ENCODE data around the gene KLHDC7A. TPM values are rescaled to one million over a fixed set of nuclear protein-coding genes. Genes with fewer than 3 reads are reported as not detected.

Gene KLHDC7A
- total RNA-seq, 1 experiment from 2014 or later: 0.20 TPM

DNA sequence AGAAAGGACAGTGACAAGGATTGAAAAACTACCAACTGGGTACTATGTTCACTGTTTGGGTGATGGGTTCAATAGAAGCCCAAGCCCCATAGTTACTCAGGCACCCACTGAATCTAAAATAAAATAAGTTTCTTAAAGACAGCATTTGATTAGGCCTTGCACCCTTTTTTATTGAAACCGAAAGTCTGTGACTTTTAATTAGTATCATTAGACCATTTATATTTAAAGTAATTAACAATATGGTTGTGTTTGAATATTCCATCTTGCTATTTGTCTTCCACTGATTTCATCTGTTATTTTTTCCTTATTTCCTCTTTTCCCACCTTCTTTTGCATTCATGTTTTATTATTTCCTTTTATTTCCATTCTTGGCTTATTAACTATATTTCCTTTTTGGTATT, 27.4 kb downstream of the KLHDC7A start:
- H3K4me1 ChIP-seq (replicated peaks; ENCODE audit: insufficient read depth): no peaks in the 10 kb centered on the region
- no peaks in the 10 kb centered on the region for H4K20me1 ChIP-seq (ENCODE audit: insufficient read depth)
- no peak overlapping the region for H2AFZ ChIP-seq
- no peaks in the 10 kb centered on the region for H3K79me2 ChIP-seq (ENCODE audit: low read depth)
- H3K9me3 ChIP-seq (ENCODE audit: insufficient read depth, low read depth): no peaks in the 10 kb centered on the region
- H3F3A ChIP-seq (ENCODE audit: insufficient read depth, low read depth): no peaks in the 10 kb centered on the region
- POLR2A ChIA-PET (ENCODE audit: unreplicated experiment): no interaction called here
- intact Hi-C loops (cut with micrococcal nuclease; ENCODE audit: unreplicated experiment): no loop called here
- BruUV-seq (replicated peaks): no TSS peak
- CTCF ChIA-PET: no interaction called here
- peaks cover 14% of the 10 kb centered on the region for H3K27me3 ChIP-seq (ENCODE audit: insufficient read depth, low read depth)
- H3K4me3 ChIP-seq: no peak overlapping the region
- TF ChIP-seq, protein P1, sequence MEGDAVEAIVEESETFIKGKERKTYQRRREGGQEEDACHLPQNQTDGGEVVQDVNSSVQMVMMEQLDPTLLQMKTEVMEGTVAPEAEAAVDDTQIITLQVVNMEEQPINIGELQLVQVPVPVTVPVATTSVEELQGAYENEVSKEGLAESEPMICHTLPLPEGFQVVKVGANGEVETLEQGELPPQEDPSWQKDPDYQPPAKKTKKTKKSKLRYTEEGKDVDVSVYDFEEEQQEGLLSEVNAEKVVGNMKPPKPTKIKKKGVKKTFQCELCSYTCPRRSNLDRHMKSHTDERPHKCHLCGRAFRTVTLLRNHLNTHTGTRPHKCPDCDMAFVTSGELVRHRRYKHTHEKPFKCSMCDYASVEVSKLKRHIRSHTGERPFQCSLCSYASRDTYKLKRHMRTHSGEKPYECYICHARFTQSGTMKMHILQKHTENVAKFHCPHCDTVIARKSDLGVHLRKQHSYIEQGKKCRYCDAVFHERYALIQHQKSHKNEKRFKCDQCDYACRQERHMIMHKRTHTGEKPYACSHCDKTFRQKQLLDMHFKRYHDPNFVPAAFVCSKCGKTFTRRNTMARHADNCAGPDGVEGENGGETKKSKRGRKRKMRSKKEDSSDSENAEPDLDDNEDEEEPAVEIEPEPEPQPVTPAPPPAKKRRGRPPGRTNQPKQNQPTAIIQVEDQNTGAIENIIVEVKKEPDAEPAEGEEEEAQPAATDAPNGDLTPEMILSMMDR (conservative IDR thresholded peaks at IDR 0.05): no peak
- no peak for TF ChIP-seq EZH2 (IDR thresholded peaks at IDR 0.05; ENCODE audit: low read depth)
- H3K9me2 ChIP-seq (ENCODE audit: insufficient read depth): no peaks in the 10 kb centered on the region
- H3K36me3 ChIP-seq (ENCODE audit: low read depth): no peaks in the 10 kb centered on the region
- H3K27ac ChIP-seq: no peak overlapping the region
- H3K4me2 ChIP-seq: no peak overlapping the region
- no peak for DNase-seq

DNA sequence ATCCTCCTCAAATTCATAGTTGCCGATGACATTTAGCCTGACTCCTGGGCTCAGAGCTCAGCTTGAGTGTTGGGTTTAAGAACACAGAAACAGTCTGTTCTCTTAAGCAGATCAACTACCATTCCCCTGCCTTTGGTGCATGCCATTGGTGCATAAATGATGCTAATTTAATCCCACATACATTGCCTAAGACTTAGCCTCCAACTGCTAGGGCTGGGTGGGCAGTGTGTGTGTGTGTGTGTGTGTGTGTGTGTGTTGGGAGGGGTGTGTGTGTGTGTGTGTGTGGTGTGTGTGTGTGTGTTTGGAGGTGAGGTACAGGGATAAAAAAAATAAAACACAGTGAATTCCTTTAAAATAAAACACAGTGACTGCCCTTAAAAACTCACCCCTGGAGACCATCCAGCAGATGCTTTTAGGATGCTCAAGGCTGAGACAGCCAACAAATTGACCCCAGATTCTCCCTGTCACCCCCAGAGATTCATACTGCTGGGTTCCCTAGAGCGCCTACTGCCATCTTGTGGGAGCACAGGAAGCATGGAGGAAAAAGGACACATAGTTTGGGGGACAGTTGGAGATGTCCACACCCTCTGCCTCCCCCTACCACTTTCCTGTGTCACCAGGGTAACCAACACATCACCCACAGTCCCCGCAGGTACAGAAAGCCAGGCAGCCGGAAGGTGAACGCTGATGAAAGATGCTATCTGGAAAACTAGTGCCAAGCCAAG, 30.6 kb downstream of the KLHDC7A start:
- no peak overlapping the region for H3K4me3 ChIP-seq
- no peaks in the 10 kb centered on the region for H3K9me3 ChIP-seq (ENCODE audit: insufficient read depth, low read depth)
- no peaks in the 10 kb centered on the region for H3F3A ChIP-seq (ENCODE audit: insufficient read depth, low read depth)
- H3K9me2 ChIP-seq (ENCODE audit: insufficient read depth): no peaks in the 10 kb centered on the region
- H3K36me3 ChIP-seq (ENCODE audit: low read depth): no peaks in the 10 kb centered on the region
- no TSS peak for BruUV-seq (replicated peaks)
- intact Hi-C loops (cut with micrococcal nuclease; ENCODE audit: unreplicated experiment): no loop called here
- H4K20me1 ChIP-seq (ENCODE audit: insufficient read depth): no peaks in the 10 kb centered on the region
- CTCF ChIA-PET: no interaction called here
- DNase-seq: no peak
- no peaks in the 10 kb centered on the region for H3K79me2 ChIP-seq (ENCODE audit: low read depth)
- no peak for TF ChIP-seq EZH2 (IDR thresholded peaks at IDR 0.05; ENCODE audit: low read depth)
- TF ChIP-seq, protein P1 (conservative IDR thresholded peaks at IDR 0.05): 0 out of 2 replicates have a peak, but pooled peaks have one; percentile 24
- H3K4me1 ChIP-seq (replicated peaks; ENCODE audit: insufficient read depth): no peaks in the 10 kb centered on the region
- H3K27ac ChIP-seq: no peak overlapping the region
- peaks cover 15% of the 10 kb centered on the region for H3K27me3 ChIP-seq (ENCODE audit: insufficient read depth, low read depth)
- H3K4me2 ChIP-seq: no peak overlapping the region
- POLR2A ChIA-PET (ENCODE audit: unreplicated experiment): no interaction called here
- H2AFZ ChIP-seq: no peak overlapping the region

DNA sequence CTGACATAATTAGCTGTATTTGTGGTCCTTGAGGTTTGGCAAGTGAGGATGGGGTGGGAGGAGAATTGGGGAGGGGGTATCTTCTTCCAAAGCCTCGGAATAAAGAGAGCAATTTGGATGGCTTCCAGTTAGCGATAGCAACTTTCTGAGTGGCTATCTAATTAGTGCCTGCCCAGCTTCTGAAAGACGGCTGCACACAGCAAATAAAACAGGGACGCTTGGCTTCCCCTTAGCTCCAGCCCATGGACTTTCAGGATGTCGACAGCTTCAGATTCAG, 31.1 kb downstream of the KLHDC7A start:
- Histone ChIP-seq H3K27me3 (ENCODE audit: insufficient read depth, low read depth) (peaks cover 15% of the 10 kb centered on the region), H4K20me1 (ENCODE audit: insufficient read depth) (no peaks in the 10 kb centered on the region), H3K9me2 (ENCODE audit: insufficient read depth) (no peaks in the 10 kb centered on the region), H2AFZ (no peak overlapping the region), H3K36me3 (ENCODE audit: low read depth) (no peaks in the 10 kb centered on the region), H3K9me3 (ENCODE audit: insufficient read depth, low read depth) (no peaks in the 10 kb centered on the region), H3K79me2 (ENCODE audit: low read depth) (no peaks in the 10 kb centered on the region), H3F3A (ENCODE audit: insufficient read depth, low read depth) (no peaks in the 10 kb centered on the region), H3K4me2 (no peak overlapping the region), H3K27ac (no peak overlapping the region), H3K4me1 (replicated peaks; ENCODE audit: insufficient read depth) (no peaks in the 10 kb centered on the region), H3K4me3 (no peak overlapping the region)
- no TSS peak for BruUV-seq (replicated peaks)
- POLR2A ChIA-PET (ENCODE audit: unreplicated experiment): no interaction called here
- intact Hi-C loops (cut with micrococcal nuclease; ENCODE audit: unreplicated experiment): no loop called here
- CTCF ChIA-PET: no interaction called here
- no peak for TF ChIP-seq EZH2 (IDR thresholded peaks at IDR 0.05; ENCODE audit: low read depth)
- TF ChIP-seq, protein P1 (conservative IDR thresholded peaks at IDR 0.05): no peak
- DNase-seq: no peak

Data from PC-9 (cell line).